HL-60 (cell line): Measurements from ENCODE around the gene ZNF275.

Source experiments
- CTCF ChIP-seq: IDR thresholded peaks from one replicate; pipeline ENCODE4 v1.5.1; 2011; ENCODE audit warnings: low read length, control low read depth, inconsistent platforms; ENCODE audit not compliant: insufficient read depth
- SPI1 ChIP-seq: IDR thresholded peaks from 2 replicates; pipeline ENCODE4 v1.6.1; 2012; ENCODE audit warnings: low read depth, mild to moderate bottlenecking, borderline replicate concordance

DNA sequence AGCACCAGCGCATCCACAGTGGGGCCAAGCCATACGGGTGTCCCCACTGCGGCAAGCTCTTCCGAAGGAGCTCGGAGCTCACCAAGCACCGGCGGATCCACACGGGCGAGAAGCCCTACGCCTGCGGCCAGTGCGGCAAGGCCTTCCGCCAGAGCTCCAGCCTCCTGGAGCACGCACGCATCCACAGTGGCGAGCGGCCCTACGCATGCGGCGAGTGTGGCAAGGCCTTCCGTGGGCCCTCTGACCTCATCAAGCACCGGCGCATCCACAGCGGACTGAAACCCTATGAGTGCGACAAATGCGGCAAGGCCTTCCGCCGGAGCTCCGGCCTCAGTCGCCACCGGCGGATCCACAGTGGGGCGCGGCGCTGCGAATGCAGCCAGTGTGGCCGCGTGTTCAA lies 13.6 kb downstream of the ZNF275 start:
- no peak for TF ChIP-seq CTCF
- TF ChIP-seq SPI1 = no peak
